Mesendoderm (in vitro differentiated cells): ENCODE measurements around the gene RABEP2.
"Not testable (repeated sequence)": the region's sequence is repeated elsewhere in the genome, so short reads cannot be mapped to it uniquely, and the experiment has no call there.

Experiments used
- DNase-seq: peaks from one replicate; pipeline ENCODE4 v3.0.0; 2013
- H2AK5ac ChIP-seq: 2 replicates; pipeline ENCODE4 v1.6.1; 2013; ENCODE audit warnings: low read length, inconsistent platforms
- H2BK120ac ChIP-seq: 2 replicates; pipeline ENCODE4 v1.6.1; 2013; ENCODE audit warnings: low read depth, mild to moderate bottlenecking, low read length, moderate library complexity, mixed read lengths
- H2BK15ac ChIP-seq: replicated peaks from 2 replicates; pipeline ENCODE4 v1.6.1; 2013; ENCODE audit warnings: low read depth, mild to moderate bottlenecking, moderate library complexity
- H2BK5ac ChIP-seq: 2 replicates; pipeline ENCODE4 v1.6.1; 2013; ENCODE audit warnings: low read length, inconsistent platforms
- H3K18ac ChIP-seq: 2 replicates; pipeline ENCODE4 v1.6.1; 2013; ENCODE audit warnings: mild to moderate bottlenecking, low read length, mixed read lengths
- H3K23ac ChIP-seq: one replicate; pipeline ENCODE4 v1.6.1; 2013; ENCODE audit warnings: low read length
- H3K27ac ChIP-seq: 2 replicates; pipeline ENCODE4 v1.5.1; 2013; ENCODE audit warnings: low read depth, mild to moderate bottlenecking, inconsistent platforms, low read length, moderate library complexity
- H3K27me3 ChIP-seq: 2 replicates; pipeline ENCODE4 v1.6.1; 2013; ENCODE audit warnings: low read length, control low read depth, mild to moderate bottlenecking, inconsistent platforms; ENCODE audit not compliant: insufficient read depth, poor library complexity
- H3K36me3 ChIP-seq: 2 replicates; pipeline ENCODE4 v1.6.1; 2013; ENCODE audit warnings: low read length, inconsistent platforms; ENCODE audit not compliant: control insufficient read depth, insufficient read depth
- H3K4ac ChIP-seq: one replicate; pipeline ENCODE4 v1.6.1; 2013; ENCODE audit warnings: low read depth, mild to moderate bottlenecking, low read length, moderate library complexity
- H3K4me1 ChIP-seq: 2 replicates; pipeline ENCODE4 v1.6.1; 2013; ENCODE audit warnings: low read depth, low read length, inconsistent platforms; ENCODE audit not compliant: control insufficient read depth
- H3K4me2 ChIP-seq: 2 replicates; pipeline ENCODE4 v1.6.1; 2013; ENCODE audit warnings: low read length
- H3K4me3 ChIP-seq: 2 replicates; pipeline ENCODE4 v1.5.1; 2013; ENCODE audit warnings: mild to moderate bottlenecking, low read length
- H3K56ac ChIP-seq: one replicate; pipeline ENCODE4 v1.6.1; 2013; ENCODE audit warnings: low read length
- H3K79me1 ChIP-seq: 2 replicates; pipeline ENCODE4 v1.6.1; 2013; ENCODE audit warnings: low read length, inconsistent platforms
- H3K79me2 ChIP-seq: 2 replicates; pipeline ENCODE4 v1.6.1; 2013; ENCODE audit warnings: mild to moderate bottlenecking, low read length; ENCODE audit not compliant: control insufficient read depth, insufficient read depth
- H3K9ac ChIP-seq: 2 replicates; pipeline ENCODE4 v1.6.1; 2013; ENCODE audit warnings: low read length, inconsistent platforms
- H4K5ac ChIP-seq: one replicate; pipeline ENCODE4 v1.6.1; 2013; ENCODE audit warnings: low read length
- H4K8ac ChIP-seq: one replicate; pipeline ENCODE4 v1.6.1; 2013; ENCODE audit warnings: low read depth, mild to moderate bottlenecking, control low read depth, low read length, moderate library complexity
- WGBS: extraction: QIAGEN DNeasy Blood & Tissue Kit; methylation state at CpG from one replicate; pipeline ENCODE4 v1.1.7; 2013; ENCODE audit warnings: low lambda C conversion rate, missing lambda C conversion rate; ENCODE audit not compliant: insufficient coverage; ENCODE audit errors: extremely low coverage; 5-methylcytosine and 5-hydroxymethylcytosine counted together

Gene RABEP2

DNA sequence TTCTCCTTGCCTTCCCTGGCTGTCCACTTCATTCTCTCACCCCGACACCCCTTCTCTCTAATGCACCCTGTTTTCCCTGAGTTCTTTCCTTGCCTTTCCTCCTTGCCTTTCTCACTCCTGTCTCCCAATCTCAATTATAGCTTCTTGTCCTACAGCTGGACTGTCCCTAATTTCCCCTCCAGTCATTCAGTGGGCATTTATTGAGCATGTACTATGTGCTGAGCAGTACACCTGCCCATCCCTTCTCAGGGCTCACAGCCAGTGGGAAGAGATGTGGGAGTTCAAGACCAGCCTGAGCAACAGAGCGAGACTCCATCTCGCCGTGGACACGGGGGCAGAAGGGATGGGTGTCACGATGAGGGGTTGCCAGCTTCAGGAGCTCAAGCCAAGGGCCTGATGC is 41.0 kb downstream of the RABEP2 start:
- no peak overlapping the region for H4K8ac ChIP-seq
- H3K36me3 ChIP-seq = no peaks in the 10 kb centered on the region
- WGBS = no CpG with 5 or more reads among the region's 6 CpGs
- H3K4me3 ChIP-seq = no peak overlapping the region
- no peak overlapping the region for H3K27ac ChIP-seq
- H3K23ac ChIP-seq = no peak overlapping the region
- H2BK120ac ChIP-seq = no peak overlapping the region
- no peak overlapping the region for H2AK5ac ChIP-seq
- DNase-seq = no peak
- H3K4me1 ChIP-seq = no peaks in the 10 kb centered on the region
- no peak overlapping the region for H4K5ac ChIP-seq
- H3K18ac ChIP-seq = no peak overlapping the region
- no peaks in the 10 kb centered on the region for H3K79me1 ChIP-seq
- H3K4ac ChIP-seq = no peak overlapping the region
- H3K4me2 ChIP-seq = no peak overlapping the region
- no peak overlapping the region for H3K56ac ChIP-seq
- no peak overlapping the region for H2BK15ac ChIP-seq
- H2BK5ac ChIP-seq = no peak overlapping the region
- H3K27me3 ChIP-seq = no peaks in the 10 kb centered on the region
- H3K9ac ChIP-seq = no peak overlapping the region
- no peaks in the 10 kb centered on the region for H3K79me2 ChIP-seq

DNA sequence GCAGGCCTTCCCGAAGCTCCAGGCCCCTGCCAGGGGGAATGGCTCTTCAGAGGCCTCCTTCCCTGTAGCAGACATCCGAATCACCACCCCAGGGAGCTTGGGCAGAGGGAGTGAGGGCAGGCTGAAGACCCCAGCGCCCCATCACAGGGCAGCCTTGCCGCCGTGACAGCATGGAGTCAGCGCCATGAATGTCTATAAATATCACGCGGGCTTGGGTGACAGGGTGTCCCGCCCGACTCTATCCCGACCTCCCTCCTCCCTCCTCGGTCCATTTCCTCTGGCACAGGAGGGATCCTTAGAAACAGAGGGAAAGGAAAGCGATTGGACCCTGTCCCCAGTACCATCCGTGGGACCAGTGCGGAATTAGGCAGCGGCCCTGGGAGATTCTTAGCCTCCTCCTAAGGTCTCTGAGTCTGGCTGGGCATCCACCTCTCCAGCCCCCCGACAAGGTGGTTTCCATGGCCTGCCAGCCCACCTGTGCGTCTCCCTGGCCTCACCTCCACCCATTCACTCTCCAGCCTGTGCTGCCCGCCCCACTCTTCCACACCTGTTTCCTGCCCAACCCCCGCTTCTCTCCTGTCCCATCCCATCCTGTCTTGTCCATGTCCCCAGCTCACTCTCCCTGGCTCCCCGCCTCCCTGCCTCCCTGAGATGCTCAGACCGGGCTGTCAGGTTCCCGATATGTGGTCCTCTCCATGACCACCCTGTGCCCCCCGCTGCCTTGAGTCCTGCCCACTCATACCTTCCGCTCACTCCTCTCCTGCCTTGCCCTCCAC is 41.6 kb downstream of the RABEP2 start:
- H3K36me3 ChIP-seq = no peaks in the 10 kb centered on the region
- no peaks in the 10 kb centered on the region for H3K79me2 ChIP-seq
- H2BK15ac ChIP-seq = no peak overlapping the region
- H3K4ac ChIP-seq = no peak overlapping the region
- no peaks in the 10 kb centered on the region for H3K79me1 ChIP-seq
- H3K27ac ChIP-seq = no peak overlapping the region
- WGBS = no CpG with 5 or more reads among the region's 25 CpGs
- no peak for DNase-seq
- no peaks in the 10 kb centered on the region for H3K27me3 ChIP-seq
- H3K4me3 ChIP-seq = no peak overlapping the region
- H4K8ac ChIP-seq = no peak overlapping the region
- H3K18ac ChIP-seq = no peak overlapping the region
- H4K5ac ChIP-seq = no peak overlapping the region
- no peak overlapping the region for H3K23ac ChIP-seq
- no peak overlapping the region for H2AK5ac ChIP-seq
- H3K9ac ChIP-seq = no peak overlapping the region
- H3K56ac ChIP-seq = no peak overlapping the region
- H2BK120ac ChIP-seq = no peak overlapping the region
- H3K4me1 ChIP-seq = no peaks in the 10 kb centered on the region
- H2BK5ac ChIP-seq = no peak overlapping the region
- H3K4me2 ChIP-seq = no peak overlapping the region

- Histone ChIP-seq H3K56ac (peak overlapping the region; percentile 15), H3K27ac (no peak overlapping the region), H3K36me3 (no peaks in the 10 kb centered on the region), H3K18ac (no peak overlapping the region), H3K4me1 (no peaks in the 10 kb centered on the region), H4K8ac (no peak overlapping the region), H3K27me3 (no peaks in the 10 kb centered on the region), H3K4me2 (no peak overlapping the region), H4K5ac (no peak overlapping the region), H3K4ac (no peak overlapping the region), H2BK120ac (no peak overlapping the region), H3K9ac (no peak overlapping the region), H3K79me2 (no peaks in the 10 kb centered on the region), H3K4me3 (no peak overlapping the region), H3K23ac (no peak overlapping the region), H2AK5ac (no peak overlapping the region), H2BK15ac (no peak overlapping the region), H3K79me1 (no peaks in the 10 kb centered on the region), H2BK5ac (no peak overlapping the region)
- DNase-seq = no peak
- no CpG with 5 or more reads among the region's 24 CpGs for WGBS
Observed at GRCh38 chr16:28882551-28883160, 42.4 kb downstream of the RABEP2 start.

- not testable (repeated sequence) for H4K8ac ChIP-seq, H2BK5ac ChIP-seq, H3K79me1 ChIP-seq, H3K4me2 ChIP-seq, H3K18ac ChIP-seq, H2AK5ac ChIP-seq, H3K27ac ChIP-seq, H3K9ac ChIP-seq, H3K36me3 ChIP-seq, H3K23ac ChIP-seq, H2BK15ac ChIP-seq, H3K27me3 ChIP-seq, H3K4me1 ChIP-seq, H3K56ac ChIP-seq, H3K4me3 ChIP-seq, H4K5ac ChIP-seq, H2BK120ac ChIP-seq, H3K4ac ChIP-seq, DNase-seq, H3K79me2 ChIP-seq
- WGBS = no CpG with 5 or more reads among the region's 4 CpGs
Observed at GRCh38 chr16:28881565-28881964, 43.5 kb downstream of the RABEP2 start.

- no peak overlapping the region for H3K27ac ChIP-seq
- H3K79me2 ChIP-seq = no peaks in the 10 kb centered on the region
- no peak overlapping the region for H3K4me3 ChIP-seq
- H4K5ac ChIP-seq = no peak overlapping the region
- H2BK15ac ChIP-seq = no peak overlapping the region
- H3K79me1 ChIP-seq = no peaks in the 10 kb centered on the region
- no peaks in the 10 kb centered on the region for H3K36me3 ChIP-seq
- H3K4me2 ChIP-seq = no peak overlapping the region
- no peak overlapping the region for H2BK120ac ChIP-seq
- no peak overlapping the region for H4K8ac ChIP-seq
- peak overlapping the region; percentile 73 for H3K56ac ChIP-seq
- no peak overlapping the region for H3K4ac ChIP-seq
- no CpG with 5 or more reads among the region's 4 CpGs for WGBS
- H3K27me3 ChIP-seq = no peaks in the 10 kb centered on the region
- no peak overlapping the region for H3K9ac ChIP-seq
- H3K23ac ChIP-seq = no peak overlapping the region
- no peak for DNase-seq
- H2BK5ac ChIP-seq = no peak overlapping the region
- peak overlapping the region; percentile 65 for H2AK5ac ChIP-seq
- H3K18ac ChIP-seq = no peak overlapping the region
- H3K4me1 ChIP-seq = no peaks in the 10 kb centered on the region
Observed at GRCh38 chr16:28880955-28881354, 44.1 kb downstream of the RABEP2 start.

DNA sequence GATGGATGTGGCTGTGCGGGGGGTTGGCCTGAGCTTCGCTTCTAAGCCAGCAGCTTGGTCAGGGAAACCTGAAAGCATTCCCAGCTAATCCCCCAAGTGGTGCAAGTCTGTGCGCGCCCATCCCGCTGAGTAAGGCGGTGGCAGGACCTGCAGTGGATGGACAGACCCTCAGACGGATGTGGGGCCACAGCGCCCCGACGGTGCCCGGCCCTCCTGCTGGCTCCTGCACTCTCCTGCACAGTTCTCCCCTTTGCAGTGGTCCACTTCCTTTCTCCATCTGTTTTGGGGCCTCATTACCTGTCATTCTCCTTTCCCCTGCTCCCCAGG is 44.5 kb downstream of the RABEP2 start:
- H2BK5ac ChIP-seq = no peak overlapping the region
- no peak overlapping the region for H2BK120ac ChIP-seq
- H3K36me3 ChIP-seq = no peaks in the 10 kb centered on the region
- H3K79me2 ChIP-seq = no peaks in the 10 kb centered on the region
- H3K23ac ChIP-seq = no peak overlapping the region
- H2BK15ac ChIP-seq = no peak overlapping the region
- no peaks in the 10 kb centered on the region for H3K27me3 ChIP-seq
- H3K4me3 ChIP-seq = no peak overlapping the region
- H2AK5ac ChIP-seq = no peak overlapping the region
- peak overlapping the region; percentile 58 for H3K4me2 ChIP-seq
- H3K4ac ChIP-seq = no peak overlapping the region
- H3K27ac ChIP-seq = no peak overlapping the region
- no peaks in the 10 kb centered on the region for H3K4me1 ChIP-seq
- H3K9ac ChIP-seq = peak overlapping the region; percentile 70
- H3K79me1 ChIP-seq = no peaks in the 10 kb centered on the region
- no CpG with 5 or more reads among the region's 11 CpGs for WGBS
- peak overlapping the region; percentile 73 for H3K56ac ChIP-seq
- no peak overlapping the region for H4K5ac ChIP-seq
- no peak overlapping the region for H4K8ac ChIP-seq
- DNase-seq = no peak
- H3K18ac ChIP-seq = no peak overlapping the region
